Kidney glomerular epithelial cell (primary cell): ENCODE data around the gene UNC5A.

Source experiments
- DNase-seq: peaks from one replicate; lab custom pipeline; 2025; lab: John Stamatoyannopoulos, UW

UNC5A gene

GRCh38 chr5:176821441-176821840 is 11.1 kb downstream of the UNC5A start:
- no peak for DNase-seq

- peak; percentile 31 for DNase-seq
These were observed 11.9 kb downstream of the UNC5A start for GRCh38 chr5:176822041-176822792.

- DNase-seq: no peak
These were observed 12.6 kb downstream of the UNC5A start for GRCh38 chr5:176822793-176823481.

GRCh38 chr5:176823869-176824412 is 13.6 kb downstream of the UNC5A start:
- no peak for DNase-seq

- no peak for DNase-seq
These were observed 14.2 kb downstream of the UNC5A start for GRCh38 chr5:176824604-176825003.

GRCh38 chr5:176825234-176825633 is 14.9 kb downstream of the UNC5A start:
- DNase-seq: no peak

- no peak for DNase-seq
These were observed 15.6 kb downstream of the UNC5A start for GRCh38 chr5:176825957-176826356.

- DNase-seq: no peak
These were observed 17.5 kb downstream of the UNC5A start for GRCh38 chr5:176827736-176828414.

- DNase-seq: no peak
These were observed 19.0 kb downstream of the UNC5A start for GRCh38 chr5:176829320-176829719.

- no peak for DNase-seq
These were observed 20.1 kb downstream of the UNC5A start for GRCh38 chr5:176830422-176830994.

- no peak for DNase-seq
These were observed 20.6 kb downstream of the UNC5A start for GRCh38 chr5:176830995-176831423.

GRCh38 chr5:176831425-176831824 is 21.1 kb downstream of the UNC5A start:
- no peak for DNase-seq

- DNase-seq: no peak
These were observed 21.8 kb downstream of the UNC5A start for GRCh38 chr5:176832162-176832561.

- no peak for DNase-seq
These were observed 22.9 kb downstream of the UNC5A start for GRCh38 chr5:176833286-176833685.

- DNase-seq: no peak
These were observed 25.6 kb downstream of the UNC5A start for GRCh38 chr5:176835918-176836317.

GRCh38 chr5:176836811-176837706 is 26.7 kb downstream of the UNC5A start:
- DNase-seq: no peak

- DNase-seq: peak; percentile 78
These were observed 27.4 kb downstream of the UNC5A start for GRCh38 chr5:176837707-176838115.

GRCh38 chr5:176843673-176844072 is 33.3 kb downstream of the UNC5A start:
- no peak for DNase-seq

GRCh38 chr5:176844281-176844680 is 33.9 kb downstream of the UNC5A start:
- no peak for DNase-seq

GRCh38 chr5:176844706-176845391 is 34.5 kb downstream of the UNC5A start:
- DNase-seq: no peak

GRCh38 chr5:176845392-176845713 is 35.0 kb downstream of the UNC5A start:
- no peak for DNase-seq
